IgD-negative memory B cell (primary cell): ENCODE data around the gene C10orf71. TPM values are rescaled to one million over a fixed set of nuclear protein-coding genes. Genes with fewer than 3 reads are reported as not detected.

Experiments
- H3K27ac Mint-ChIP-seq, 3 donors: one replicate each; pipeline ENCODE4 v1.8.0; 2020 to 2022; ENCODE audit warnings: mild to moderate bottlenecking in 3 of 3, mixed read lengths in 3 of 3, moderate library complexity in 1 of 3
- H3K27me3 Mint-ChIP-seq: one replicate; pipeline ENCODE4 v1.8.0; 2021; ENCODE audit warnings: mixed read lengths
- H3K36me3 Mint-ChIP-seq: one replicate; pipeline ENCODE4 v1.8.0; 2020; ENCODE audit warnings: mild to moderate bottlenecking, mixed read lengths
- H3K4me1 Mint-ChIP-seq, 3 donors: one replicate each; pipeline ENCODE4 v1.8.0; 2020 to 2022; ENCODE audit warnings: mixed read lengths in 3 of 3, mild to moderate bottlenecking in 1 of 3
- H3K4me3 Mint-ChIP-seq, 4 donors: one replicate each; pipeline ENCODE4 v1.8.0; 2020 to 2022; ENCODE audit warnings: mild to moderate bottlenecking in 4 of 4, mixed read lengths in 4 of 4, moderate library complexity in 3 of 4
- H3K9me3 Mint-ChIP-seq, 3 donors: one replicate each; pipeline ENCODE4 v1.8.0; 2020 to 2021; ENCODE audit warnings: mixed read lengths in 3 of 3, mild to moderate bottlenecking in 1 of 3
- polyA plus RNA-seq: library from polyadenylated mRNA; unstranded; fragments of 300-500 nt; fragmentation: Illumina TruSeq; gene quantifications from one replicate; pipeline ENCODE4 v1.2.3, GENCODE V29; 2021

Gene C10orf71
- polyA plus RNA-seq, 1 donor from 2014 or later, result not detected

DNA sequence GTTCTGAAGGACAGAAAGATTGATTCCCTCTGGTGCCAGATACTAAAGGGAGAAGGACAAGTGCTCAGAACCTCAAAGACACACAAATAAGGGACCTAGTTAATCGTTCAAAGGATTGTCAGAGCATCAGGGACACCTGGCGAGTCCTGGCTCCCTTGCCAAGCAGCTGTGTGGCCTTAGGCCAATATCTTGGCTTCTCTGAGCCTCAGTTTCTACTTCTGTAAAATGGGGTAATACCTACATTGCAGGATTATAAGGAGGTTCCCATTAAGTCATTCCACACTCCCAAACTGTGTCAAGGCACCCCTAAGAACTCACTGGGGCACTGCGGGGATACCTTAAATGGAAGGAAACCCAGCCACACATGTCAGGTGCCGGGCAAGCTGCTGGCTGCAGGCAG is 67.5 kb downstream of the C10orf71 start:
- H3K4me1 Mint-ChIP-seq, result peaks cover 4 to 14% (median 9%) of the 10 kb centered on the region in 3 donors
- no peak overlapping the region for H3K4me3 Mint-ChIP-seq
- H3K36me3 Mint-ChIP-seq, result no peaks in the 10 kb centered on the region
- no peaks in the 10 kb centered on the region for H3K27me3 Mint-ChIP-seq
- H3K9me3 Mint-ChIP-seq, result peaks cover 0 to 2% (median 0%) of the 10 kb centered on the region in 3 donors
- no peak overlapping the region for H3K27ac Mint-ChIP-seq

DNA sequence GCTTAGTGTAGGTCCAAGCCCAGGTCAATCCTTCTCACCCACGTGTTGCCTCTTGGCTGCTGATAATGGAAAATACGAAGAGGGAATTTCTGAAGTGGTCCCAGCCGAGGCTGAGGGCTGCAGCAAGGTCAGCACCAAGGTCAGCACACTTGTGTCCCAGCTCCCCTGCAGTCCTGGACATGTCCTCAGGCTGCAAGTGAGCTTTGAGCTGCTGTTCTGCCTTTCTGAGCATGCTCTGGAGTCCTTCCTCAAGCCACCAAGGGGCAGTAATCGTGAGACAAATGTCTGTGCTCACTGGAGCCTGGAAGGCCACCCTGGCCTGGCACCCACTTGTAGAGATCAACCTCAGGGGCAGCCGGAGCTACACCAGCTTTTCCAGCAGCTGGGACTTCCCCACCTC is 68.6 kb downstream of the C10orf71 start:
- no peaks in the 10 kb centered on the region for H3K27me3 Mint-ChIP-seq
- H3K4me3 Mint-ChIP-seq, result no peak overlapping the region
- H3K4me1 Mint-ChIP-seq, result peaks cover 0 to 6% (median 3%) of the 10 kb centered on the region in 3 donors
- peaks cover 0 to 2% (median 0%) of the 10 kb centered on the region in 3 donors for H3K9me3 Mint-ChIP-seq
- H3K27ac Mint-ChIP-seq, result no peak overlapping the region
- no peaks in the 10 kb centered on the region for H3K36me3 Mint-ChIP-seq

DNA sequence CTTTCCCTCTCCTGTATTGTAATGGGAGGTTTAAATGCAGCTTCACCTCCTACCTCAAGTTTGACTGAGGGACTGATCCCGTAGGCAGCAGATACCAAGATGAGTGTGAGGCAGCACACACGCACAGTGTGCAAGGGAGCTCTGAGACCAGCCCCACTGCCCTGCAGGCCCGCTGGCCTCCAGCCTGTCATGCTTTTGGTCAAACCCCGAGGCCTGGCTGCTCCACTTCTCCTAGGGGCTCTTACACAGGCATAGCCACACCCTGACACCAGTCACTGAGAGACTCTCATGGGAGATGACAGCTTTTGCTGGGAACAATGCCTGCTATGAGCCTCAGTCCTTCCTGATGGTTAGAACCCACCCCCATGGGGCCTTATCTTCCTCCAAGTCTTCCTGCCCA is 69.3 kb downstream of the C10orf71 start:
- H3K9me3 Mint-ChIP-seq, result no peaks in the 10 kb centered on the region
- H3K36me3 Mint-ChIP-seq, result no peaks in the 10 kb centered on the region
- H3K4me1 Mint-ChIP-seq, result no peaks in the 10 kb centered on the region
- H3K27ac Mint-ChIP-seq, result no peak overlapping the region
- H3K4me3 Mint-ChIP-seq, result no peak overlapping the region
- H3K27me3 Mint-ChIP-seq, result no peaks in the 10 kb centered on the region

DNA sequence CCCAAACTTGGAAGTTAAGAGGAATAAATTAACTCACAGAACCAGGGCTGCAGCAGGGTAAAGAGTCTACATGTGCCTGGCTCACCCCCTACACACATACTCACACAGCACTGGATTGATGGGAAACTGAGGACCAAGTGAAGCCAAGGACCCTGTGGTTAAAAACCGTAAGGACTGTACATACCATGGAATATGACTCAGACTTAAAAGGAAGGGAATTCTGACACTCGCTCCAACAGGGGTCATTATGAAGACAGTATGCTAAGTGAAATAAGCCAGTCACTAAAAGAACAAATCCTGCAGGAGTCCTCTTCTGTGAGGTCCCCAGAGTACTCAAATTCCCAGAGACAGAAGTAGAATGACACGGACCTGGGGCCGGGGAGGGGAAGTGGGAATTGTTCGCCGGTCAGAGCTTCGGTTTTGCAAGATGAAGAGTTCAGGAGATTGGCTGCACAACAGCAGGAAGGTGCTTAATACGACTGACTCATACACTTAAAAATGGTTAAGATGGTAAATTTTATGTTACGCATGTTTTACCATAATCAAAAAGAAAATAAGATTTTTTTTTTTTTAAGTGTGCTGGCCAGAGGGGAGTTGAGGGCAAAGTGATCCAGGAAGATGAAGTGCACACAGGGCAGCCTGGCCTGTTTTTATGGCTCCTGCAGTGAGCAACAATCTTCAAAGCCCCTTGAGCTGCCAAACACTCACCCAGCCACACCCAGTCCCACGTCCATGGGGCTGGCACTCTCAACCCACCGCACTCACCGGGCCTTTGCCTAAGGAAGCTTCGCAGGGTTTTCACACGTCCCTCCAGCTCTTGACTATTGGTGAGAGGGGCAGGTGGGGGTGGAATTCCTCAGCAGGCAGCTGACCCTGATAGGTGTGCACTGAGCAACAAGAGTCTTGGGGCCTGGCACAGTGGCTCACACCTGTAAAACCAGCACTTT is 70.5 kb downstream of the C10orf71 start:
- Mint-ChIP-seq H3K4me3 (no peak overlapping the region), H3K9me3 (no peaks in the 10 kb centered on the region), H3K4me1 (no peaks in the 10 kb centered on the region), H3K27me3 (no peaks in the 10 kb centered on the region), H3K36me3 (no peaks in the 10 kb centered on the region), H3K27ac (no peak overlapping the region)

DNA sequence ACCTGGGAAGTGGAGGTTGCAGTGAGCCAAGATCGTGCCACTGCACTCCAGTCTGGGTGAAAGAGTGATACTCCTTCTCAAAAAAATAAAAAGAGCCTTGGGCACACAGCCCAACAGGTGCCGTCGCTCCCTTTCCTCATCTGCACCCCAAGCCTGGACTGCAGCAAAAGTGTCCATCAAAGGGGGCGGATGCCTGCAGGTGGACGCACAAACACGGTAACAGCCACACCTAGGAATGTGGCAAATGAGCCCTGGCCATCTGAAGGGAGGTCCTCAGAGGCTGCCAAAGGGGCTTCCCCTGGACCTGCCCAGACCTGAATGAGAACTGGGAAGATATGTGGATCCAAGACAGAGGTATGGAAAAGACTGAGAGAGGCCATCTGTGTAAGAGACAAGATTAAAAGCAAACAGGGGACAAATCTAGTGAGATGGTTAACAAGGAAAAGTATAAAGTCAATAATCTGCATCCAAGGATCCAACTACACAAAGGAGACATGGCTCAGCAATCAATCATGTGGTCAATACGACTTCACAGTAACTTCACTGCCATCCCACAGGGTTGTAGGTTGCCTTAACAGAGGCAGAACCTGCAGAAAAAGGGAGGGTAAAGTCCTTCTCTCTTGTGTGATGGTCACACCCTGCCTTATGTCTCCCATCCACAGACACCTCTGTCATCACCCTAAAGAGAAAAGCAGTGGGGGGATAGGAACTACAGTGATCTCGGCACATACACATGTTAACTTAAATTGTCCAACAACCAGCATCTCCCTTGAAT is 71.5 kb downstream of the C10orf71 start:
- Mint-ChIP-seq H3K4me3 (no peak overlapping the region), H3K27me3 (peaks cover 3% of the 10 kb centered on the region), H3K36me3 (no peaks in the 10 kb centered on the region), H3K27ac (no peak overlapping the region), H3K4me1 (no peaks in the 10 kb centered on the region), H3K9me3 (no peaks in the 10 kb centered on the region)

DNA sequence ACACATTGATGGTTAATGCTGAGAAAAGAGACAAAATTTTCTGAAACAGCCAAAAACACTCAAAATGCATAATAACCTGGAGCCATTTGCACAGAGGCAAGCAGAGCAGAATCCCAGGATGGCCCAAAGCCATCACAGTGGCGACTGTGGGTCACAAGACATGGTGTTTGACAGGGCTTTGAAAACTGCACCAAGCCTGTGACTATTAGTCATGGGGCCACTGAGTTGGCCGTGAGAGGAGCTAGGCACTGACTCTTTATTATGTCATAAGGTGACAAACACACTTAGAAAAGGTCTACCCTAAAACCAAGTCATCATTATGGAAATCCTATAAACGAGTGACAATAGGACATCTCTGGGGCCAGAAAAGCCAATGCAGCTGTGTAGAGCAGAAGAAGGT is 73.0 kb downstream of the C10orf71 start:
- no peaks in the 10 kb centered on the region for H3K9me3 Mint-ChIP-seq
- no peaks in the 10 kb centered on the region for H3K4me1 Mint-ChIP-seq
- peaks cover 5% of the 10 kb centered on the region for H3K27me3 Mint-ChIP-seq
- H3K4me3 Mint-ChIP-seq, result no peak overlapping the region
- H3K27ac Mint-ChIP-seq, result peak overlapping the region in 1 of 3 donors; percentile 9
- H3K36me3 Mint-ChIP-seq, result no peaks in the 10 kb centered on the region

DNA sequence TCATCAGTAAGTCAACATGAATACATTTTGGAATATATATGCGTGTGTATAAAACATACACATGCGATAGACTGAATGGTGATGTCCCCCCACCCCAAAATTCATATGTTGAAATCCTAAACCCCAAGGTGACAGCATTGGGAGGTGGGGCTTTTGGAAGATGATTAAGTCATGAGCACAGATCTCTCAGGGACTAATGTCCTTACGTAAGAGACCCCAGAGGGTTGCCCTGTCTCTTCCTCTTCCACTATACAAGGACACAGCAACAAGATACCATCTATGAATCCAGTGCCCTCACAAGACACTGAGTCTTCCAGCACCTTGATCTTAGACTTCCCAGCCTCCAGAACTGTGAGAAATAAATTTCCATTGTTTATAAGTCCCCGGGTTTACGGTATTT is 74.4 kb downstream of the C10orf71 start:
- H3K4me3 Mint-ChIP-seq, result no peak overlapping the region
- H3K9me3 Mint-ChIP-seq, result no peaks in the 10 kb centered on the region
- H3K36me3 Mint-ChIP-seq, result no peaks in the 10 kb centered on the region
- no peaks in the 10 kb centered on the region for H3K4me1 Mint-ChIP-seq
- H3K27me3 Mint-ChIP-seq, result peaks cover 7% of the 10 kb centered on the region
- no peak overlapping the region for H3K27ac Mint-ChIP-seq

DNA sequence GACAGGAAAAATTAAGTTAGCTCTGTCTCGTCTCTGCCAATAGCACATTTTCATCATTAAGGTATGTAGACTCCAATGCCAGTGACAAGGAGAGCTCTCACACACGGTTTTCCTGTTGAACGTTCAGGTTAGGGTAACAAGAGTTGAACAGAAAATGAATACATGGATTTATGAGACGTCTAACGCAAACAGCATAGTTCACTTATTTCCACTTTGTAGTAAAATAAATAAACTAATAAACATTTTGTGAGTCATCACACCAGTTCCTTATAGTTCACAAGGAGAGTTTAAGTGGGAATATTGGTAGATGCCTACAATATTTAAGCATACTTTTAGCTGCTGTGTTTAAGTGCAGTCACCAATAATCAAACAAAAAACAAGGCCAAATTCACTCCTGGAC is 75.8 kb downstream of the C10orf71 start:
- no peaks in the 10 kb centered on the region for H3K9me3 Mint-ChIP-seq
- no peak overlapping the region for H3K27ac Mint-ChIP-seq
- H3K4me1 Mint-ChIP-seq, result no peaks in the 10 kb centered on the region
- no peaks in the 10 kb centered on the region for H3K36me3 Mint-ChIP-seq
- peaks cover 7% of the 10 kb centered on the region for H3K27me3 Mint-ChIP-seq
- H3K4me3 Mint-ChIP-seq, result no peak overlapping the region

DNA sequence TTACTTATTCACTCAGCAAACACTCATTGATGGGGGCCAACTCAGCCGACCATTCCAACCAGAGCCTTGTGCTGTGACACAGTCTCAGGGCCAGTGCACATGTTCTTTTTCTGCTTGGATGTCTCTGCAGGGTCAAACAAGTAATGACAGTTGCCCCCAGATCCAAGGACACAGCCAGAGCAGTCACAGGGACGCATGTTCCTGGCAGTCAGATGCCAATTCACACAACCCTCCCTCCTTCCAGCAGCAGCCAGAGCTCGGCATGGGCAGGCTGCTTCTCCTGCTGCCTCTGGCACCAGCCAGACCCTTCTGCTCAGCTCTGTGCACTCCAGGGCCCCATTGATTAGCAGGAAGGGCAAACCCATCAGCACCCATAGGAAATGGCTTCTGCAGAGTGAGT is 76.6 kb downstream of the C10orf71 start:
- Mint-ChIP-seq H3K36me3 (no peaks in the 10 kb centered on the region), H3K4me3 (no peak overlapping the region), H3K4me1 (no peaks in the 10 kb centered on the region), H3K27ac (no peak overlapping the region), H3K9me3 (no peaks in the 10 kb centered on the region), H3K27me3 (peaks cover 7% of the 10 kb centered on the region)

Other genes with a start within 250 kb of the C10orf71 start
- gene VSTM4, start 183.6 kb upstream of the C10orf71 start, polyA plus RNA-seq, result not detected
- not detected for gene FAM170B, start 165.1 kb upstream of the C10orf71 start, polyA plus RNA-seq
- 137 TPM for gene TMEM273, start 110.8 kb upstream of the C10orf71 start, polyA plus RNA-seq
- gene DRGX, start 96.9 kb downstream of the C10orf71 start, polyA plus RNA-seq, result not detected
- gene ERCC6, start 240.0 kb downstream of the C10orf71 start, polyA plus RNA-seq, result 12.4 TPM